Measurements from ENCODE around the gene POU2F1.

The POU2F1 gene

DNA sequence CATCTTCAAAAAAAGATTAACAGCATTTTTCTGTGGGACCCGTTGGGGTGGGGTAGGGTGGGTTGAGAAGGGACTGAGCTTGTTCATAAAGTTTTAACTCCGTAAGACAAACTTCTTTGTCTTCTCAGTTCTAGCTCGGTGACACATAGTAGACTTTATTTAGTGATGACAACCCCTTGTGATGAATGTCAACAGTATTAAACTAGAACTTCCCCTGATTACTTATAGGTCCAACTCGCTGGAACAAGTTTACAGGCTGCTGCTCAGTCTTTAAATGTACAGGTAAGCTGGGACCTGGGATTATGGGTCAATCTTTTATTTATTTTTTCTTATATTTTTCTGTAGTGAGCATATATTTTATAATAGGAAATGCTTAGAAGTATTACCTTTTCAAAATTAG lies 149.2 kb downstream of the POU2F1 start:
- 94% methylated on average over 4 of the region's 4 CpGs for WGBS
- H3K9ac ChIP-seq (ENCODE audit: low read depth, low read length) = no peak overlapping the region
- no peaks in the 10 kb centered on the region for H3K9me3 ChIP-seq (ENCODE audit: insufficient read depth, low read depth, low read length)
- H3K27ac ChIP-seq (ENCODE audit: low read depth, low read length) = no peak overlapping the region
- no peak overlapping the region for H3K4me3 ChIP-seq (ENCODE audit: low read length)
- no peaks in the 10 kb centered on the region for H3K27me3 ChIP-seq (ENCODE audit: insufficient read depth, low read length)
- H3K36me3 ChIP-seq (ENCODE audit: insufficient read depth, low read length) = peaks cover 37% of the 10 kb centered on the region
- H3K4me1 ChIP-seq (ENCODE audit: insufficient read depth, low read length) = peaks cover 31% of the 10 kb centered on the region

DNA sequence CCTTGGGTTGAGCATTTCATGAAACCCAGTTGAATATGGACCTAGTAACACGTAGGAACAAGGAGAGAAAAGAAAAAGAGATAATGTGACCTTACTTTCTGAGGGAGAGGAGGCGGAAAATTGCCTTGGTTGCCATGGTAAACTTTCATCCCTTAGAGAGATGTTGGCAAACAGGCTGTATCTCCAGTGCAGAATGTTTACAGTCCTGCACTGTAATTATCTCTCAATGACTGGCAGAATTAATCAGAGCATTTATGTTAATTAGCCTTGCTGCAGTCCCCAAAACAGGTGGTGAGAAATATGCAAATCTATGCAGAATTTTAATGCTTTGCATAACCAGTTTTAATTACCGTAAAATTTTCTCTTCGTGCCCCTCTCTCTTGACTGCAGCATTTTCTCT lies 150.3 kb downstream of the POU2F1 start:
- WGBS = 93% methylated on average over 4 of the region's 4 CpGs
- Histone ChIP-seq H3K27ac (ENCODE audit: low read depth, low read length) (no peak overlapping the region), H3K4me1 (ENCODE audit: insufficient read depth, low read length) (peaks cover 22% of the 10 kb centered on the region), H3K36me3 (ENCODE audit: insufficient read depth, low read length) (peaks cover 38% of the 10 kb centered on the region), H3K27me3 (ENCODE audit: insufficient read depth, low read length) (no peaks in the 10 kb centered on the region), H3K4me3 (ENCODE audit: low read length) (no peak overlapping the region), H3K9ac (ENCODE audit: low read depth, low read length) (no peak overlapping the region), H3K9me3 (ENCODE audit: insufficient read depth, low read depth, low read length) (no peaks in the 10 kb centered on the region)

DNA sequence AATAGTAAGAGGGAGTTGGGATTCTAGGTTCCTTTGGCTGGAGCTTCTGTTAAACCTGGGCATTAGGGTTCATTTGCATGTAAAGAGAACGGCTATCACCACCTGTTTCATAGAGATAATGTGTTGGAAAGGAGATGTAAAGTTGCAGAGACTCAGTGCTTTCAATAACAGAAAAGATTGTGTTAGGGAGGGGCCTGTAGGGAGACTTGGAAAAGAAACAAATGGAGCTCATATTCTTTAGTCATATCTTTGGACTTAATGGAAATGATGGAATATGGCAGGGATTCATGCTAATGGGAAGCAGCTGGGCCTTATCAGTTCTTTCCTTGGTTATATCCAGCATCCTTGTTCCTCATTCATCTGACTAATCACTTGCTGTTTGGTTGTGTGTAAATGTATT lies 152.7 kb downstream of the POU2F1 start:
- Histone ChIP-seq H3K4me3 (ENCODE audit: low read length) (no peak overlapping the region), H3K4me1 (ENCODE audit: insufficient read depth, low read length) (peaks cover 20% of the 10 kb centered on the region), H3K9me3 (ENCODE audit: insufficient read depth, low read depth, low read length) (no peaks in the 10 kb centered on the region), H3K27me3 (ENCODE audit: insufficient read depth, low read length) (no peaks in the 10 kb centered on the region), H3K9ac (ENCODE audit: low read depth, low read length) (no peak overlapping the region), H3K27ac (ENCODE audit: low read depth, low read length) (no peak overlapping the region), H3K36me3 (ENCODE audit: insufficient read depth, low read length) (peaks cover 42% of the 10 kb centered on the region)
- WGBS = 50% methylated on average over 1 of the region's 1 CpG

DNA sequence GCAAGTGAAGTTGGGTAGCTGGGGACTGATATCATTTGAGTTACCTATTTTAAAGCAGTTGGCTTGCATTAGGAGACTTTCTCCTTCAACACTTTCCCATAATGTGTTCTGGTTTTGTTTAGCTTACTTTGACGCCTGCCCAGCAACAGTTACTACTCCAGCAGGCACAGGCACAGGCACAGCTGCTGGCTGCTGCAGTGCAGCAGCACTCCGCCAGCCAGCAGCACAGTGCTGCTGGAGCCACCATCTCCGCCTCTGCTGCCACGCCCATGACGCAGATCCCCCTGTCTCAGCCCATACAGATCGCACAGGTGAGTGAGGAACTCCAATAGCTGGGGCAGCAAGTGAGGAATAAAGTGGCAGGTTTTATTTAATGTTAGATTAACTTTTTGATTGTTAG lies 153.3 kb downstream of the POU2F1 start:
- H3K4me3 ChIP-seq (ENCODE audit: low read length) = no peak overlapping the region
- 85% methylated on average over 6 of the region's 6 CpGs for WGBS
- peaks cover 42% of the 10 kb centered on the region for H3K36me3 ChIP-seq (ENCODE audit: insufficient read depth, low read length)
- H3K9ac ChIP-seq (ENCODE audit: low read depth, low read length) = no peak overlapping the region
- H3K4me1 ChIP-seq (ENCODE audit: insufficient read depth, low read length) = peaks cover 20% of the 10 kb centered on the region
- no peak overlapping the region for H3K27ac ChIP-seq (ENCODE audit: low read depth, low read length)
- H3K27me3 ChIP-seq (ENCODE audit: insufficient read depth, low read length) = no peaks in the 10 kb centered on the region
- H3K9me3 ChIP-seq (ENCODE audit: insufficient read depth, low read depth, low read length) = no peaks in the 10 kb centered on the region

DNA sequence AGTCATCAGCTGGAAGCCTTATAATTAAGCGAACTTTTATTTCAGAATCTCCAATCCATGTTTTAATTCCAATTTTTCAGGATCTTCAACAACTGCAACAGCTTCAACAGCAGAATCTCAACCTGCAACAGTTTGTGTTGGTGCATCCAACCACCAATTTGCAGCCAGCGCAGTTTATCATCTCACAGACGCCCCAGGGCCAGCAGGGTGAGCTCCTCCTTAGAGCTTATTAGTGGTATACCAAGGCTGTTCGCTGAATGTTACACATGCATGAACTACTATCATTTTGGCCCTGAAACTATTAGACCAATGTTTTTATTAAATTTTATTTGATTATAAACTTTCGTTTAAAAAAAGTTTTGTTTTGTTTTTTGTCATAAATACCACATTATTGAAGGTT lies 155.3 kb downstream of the POU2F1 start:
- Histone ChIP-seq H3K9me3 (ENCODE audit: insufficient read depth, low read depth, low read length) (no peaks in the 10 kb centered on the region), H3K36me3 (ENCODE audit: insufficient read depth, low read length) (peaks cover 51% of the 10 kb centered on the region), H3K27ac (ENCODE audit: low read depth, low read length) (no peak overlapping the region), H3K4me1 (ENCODE audit: insufficient read depth, low read length) (peaks cover 20% of the 10 kb centered on the region), H3K9ac (ENCODE audit: low read depth, low read length) (no peak overlapping the region), H3K27me3 (ENCODE audit: insufficient read depth, low read length) (no peaks in the 10 kb centered on the region), H3K4me3 (ENCODE audit: low read length) (no peak overlapping the region)
- WGBS = 97% methylated on average over 4 of the region's 5 CpGs

DNA sequence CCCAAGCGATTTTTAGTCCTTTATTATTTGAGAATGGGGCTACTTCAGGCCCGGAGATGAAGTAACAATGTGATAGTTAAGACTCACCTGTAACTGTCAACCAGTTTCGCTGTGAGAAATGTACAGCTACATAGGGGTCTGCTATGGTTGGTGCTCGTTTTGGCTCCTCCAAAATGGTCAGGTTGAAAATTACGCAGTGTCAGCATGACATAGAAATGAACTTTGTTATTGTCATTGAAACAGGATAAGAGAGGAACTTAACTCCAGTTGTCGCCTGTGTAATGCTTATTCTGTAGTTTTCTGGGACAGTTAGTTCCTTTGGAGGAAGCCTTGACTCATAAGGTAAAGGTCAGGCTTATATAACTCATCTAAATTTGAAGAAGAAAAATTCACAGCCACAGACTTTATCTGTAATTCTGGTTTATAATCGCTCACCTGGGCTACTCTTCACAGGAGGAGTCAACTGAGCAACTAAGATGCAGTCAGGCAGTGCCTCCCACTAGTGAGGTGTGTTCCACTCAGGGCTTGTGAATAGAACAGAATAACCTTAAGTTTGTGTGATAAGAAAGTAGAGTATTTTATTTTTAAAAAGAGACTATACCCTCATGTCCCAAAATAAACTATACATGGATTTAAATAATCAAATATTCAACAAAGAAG lies 166.7 kb downstream of the POU2F1 start:
- Histone ChIP-seq H3K9ac (ENCODE audit: low read depth, low read length) (no peak overlapping the region), H3K4me3 (ENCODE audit: low read length) (no peak overlapping the region), H3K9me3 (ENCODE audit: insufficient read depth, low read depth, low read length) (no peaks in the 10 kb centered on the region), H3K36me3 (ENCODE audit: insufficient read depth, low read length) (peaks cover 85% of the 10 kb centered on the region), H3K27me3 (ENCODE audit: insufficient read depth, low read length) (no peaks in the 10 kb centered on the region), H3K4me1 (ENCODE audit: insufficient read depth, low read length) (no peaks in the 10 kb centered on the region), H3K27ac (ENCODE audit: low read depth, low read length) (no peak overlapping the region)
- 96% methylated on average over 7 of the region's 7 CpGs for WGBS

DNA sequence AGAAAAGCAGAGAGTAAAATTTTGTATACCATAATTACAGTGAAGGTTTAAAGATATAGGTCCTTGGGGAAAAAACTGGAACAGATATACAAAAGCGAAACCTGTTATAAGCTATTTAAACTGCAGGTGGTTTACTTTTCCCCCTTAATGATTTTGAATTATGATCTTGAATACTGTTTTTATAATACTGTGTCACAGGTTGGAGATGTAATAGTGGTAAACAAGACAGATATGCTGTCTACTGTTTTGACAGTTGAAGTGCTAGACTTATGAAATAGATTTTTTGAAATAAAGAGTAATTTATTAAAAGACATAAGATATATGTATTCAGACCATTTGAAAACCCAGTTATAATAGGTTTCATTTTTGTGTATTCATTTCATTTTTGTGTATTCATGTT lies 168.3 kb downstream of the POU2F1 start:
- 100% methylated on average over 1 of the region's 1 CpG for WGBS
- H3K9ac ChIP-seq (ENCODE audit: low read depth, low read length) = no peak overlapping the region
- no peaks in the 10 kb centered on the region for H3K9me3 ChIP-seq (ENCODE audit: insufficient read depth, low read depth, low read length)
- no peaks in the 10 kb centered on the region for H3K4me1 ChIP-seq (ENCODE audit: insufficient read depth, low read length)
- H3K27ac ChIP-seq (ENCODE audit: low read depth, low read length) = no peak overlapping the region
- no peak overlapping the region for H3K4me3 ChIP-seq (ENCODE audit: low read length)
- no peaks in the 10 kb centered on the region for H3K27me3 ChIP-seq (ENCODE audit: insufficient read depth, low read length)
- peaks cover 78% of the 10 kb centered on the region for H3K36me3 ChIP-seq (ENCODE audit: insufficient read depth, low read length)

DNA sequence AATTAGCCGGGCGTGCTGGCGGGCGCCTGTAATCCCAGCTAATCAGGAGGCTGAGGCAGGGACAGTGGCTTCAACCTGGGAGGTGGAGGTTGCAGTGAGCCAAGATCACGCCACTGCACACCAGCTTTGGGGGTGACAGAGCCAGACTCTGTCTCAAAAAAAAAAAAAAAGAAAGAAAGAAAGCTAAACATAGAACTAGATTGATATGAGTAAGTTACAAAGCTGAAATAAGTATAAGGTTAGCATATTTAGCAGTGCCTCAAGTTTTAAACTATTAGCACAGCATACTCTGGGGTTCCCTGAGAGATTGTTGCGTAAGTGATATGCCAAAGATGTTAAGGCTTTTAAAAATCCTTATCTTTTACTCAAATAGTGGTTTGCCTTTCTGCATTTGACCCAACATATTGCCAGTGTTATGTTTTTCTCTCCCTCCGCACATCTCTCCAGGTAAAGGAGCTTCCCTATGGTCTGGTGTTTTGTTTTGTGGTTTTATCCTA lies 171.6 kb downstream of the POU2F1 start:
- no peaks in the 10 kb centered on the region for H3K27me3 ChIP-seq (ENCODE audit: insufficient read depth, low read length)
- H3K9me3 ChIP-seq (ENCODE audit: insufficient read depth, low read depth, low read length) = no peaks in the 10 kb centered on the region
- no peaks in the 10 kb centered on the region for H3K4me1 ChIP-seq (ENCODE audit: insufficient read depth, low read length)
- WGBS = 96% methylated on average over 7 of the region's 7 CpGs
- H3K9ac ChIP-seq (ENCODE audit: low read depth, low read length) = no peak overlapping the region
- no peak overlapping the region for H3K27ac ChIP-seq (ENCODE audit: low read depth, low read length)
- H3K36me3 ChIP-seq (ENCODE audit: insufficient read depth, low read length) = peaks cover 68% of the 10 kb centered on the region
- H3K4me3 ChIP-seq (ENCODE audit: low read length) = no peak overlapping the region

DNA sequence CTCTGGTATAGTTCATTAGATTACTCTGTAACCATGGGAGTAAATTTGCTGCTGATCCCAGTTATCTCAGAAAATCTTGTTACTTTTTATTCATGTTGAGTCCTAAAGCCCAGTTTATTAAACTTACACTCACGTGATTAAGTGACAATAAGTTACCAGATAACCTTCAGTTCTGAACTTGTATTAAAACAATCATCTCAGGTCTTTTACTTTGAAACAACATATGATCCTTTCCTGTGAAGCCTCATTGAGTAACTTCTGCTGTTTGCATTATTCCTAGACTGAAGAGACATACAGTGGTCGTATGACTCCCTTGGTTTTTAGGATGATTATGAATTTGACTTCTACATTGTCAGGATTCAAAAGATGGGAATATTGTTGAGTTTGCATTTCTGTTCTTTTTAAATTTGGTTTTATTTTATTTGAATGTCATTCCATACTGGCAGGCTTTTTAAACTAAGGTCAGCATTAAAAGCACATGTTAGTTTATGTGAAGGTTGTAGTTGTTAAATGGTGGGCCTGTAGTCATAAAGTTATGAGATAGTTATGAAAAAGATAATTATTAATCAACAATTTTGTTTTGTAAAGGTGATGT lies 179.8 kb downstream of the POU2F1 start:
- Histone ChIP-seq H3K9me3 (ENCODE audit: insufficient read depth, low read depth, low read length) (no peaks in the 10 kb centered on the region), H3K4me1 (ENCODE audit: insufficient read depth, low read length) (no peaks in the 10 kb centered on the region), H3K27ac (ENCODE audit: low read depth, low read length) (no peak overlapping the region), H3K9ac (ENCODE audit: low read depth, low read length) (no peak overlapping the region), H3K36me3 (ENCODE audit: insufficient read depth, low read length) (peaks cover 87% of the 10 kb centered on the region), H3K27me3 (ENCODE audit: insufficient read depth, low read length) (no peaks in the 10 kb centered on the region), H3K4me3 (ENCODE audit: low read length) (no peak overlapping the region)
- 91% methylated on average over 2 of the region's 2 CpGs for WGBS

DNA sequence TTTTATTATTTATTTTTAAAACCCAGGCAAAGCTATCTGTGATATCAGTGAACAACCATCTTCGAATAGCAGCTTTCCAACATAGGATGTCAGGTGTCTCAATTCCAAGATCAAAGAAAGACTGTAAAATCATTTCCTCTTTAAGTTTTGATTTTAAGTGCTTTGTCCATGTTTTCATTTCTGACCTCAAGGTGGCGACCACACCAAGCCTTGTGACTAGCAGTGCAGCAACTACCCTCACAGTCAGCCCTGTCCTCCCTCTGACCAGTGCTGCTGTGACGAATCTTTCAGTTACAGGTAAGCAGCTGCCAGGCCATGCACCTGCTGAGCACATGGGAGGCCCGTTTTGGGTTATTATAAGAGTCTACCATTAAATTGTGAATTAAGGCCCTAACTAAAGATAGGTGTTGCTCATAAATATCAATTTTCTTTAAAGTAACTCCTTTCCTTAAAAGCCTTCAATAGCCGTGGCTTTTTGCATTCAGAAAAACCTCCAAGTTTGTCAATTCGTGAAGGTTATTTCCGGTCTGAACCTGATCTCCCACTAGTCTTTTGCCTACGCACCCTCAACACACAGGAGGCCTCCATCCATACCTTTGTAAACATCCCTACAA lies 180.7 kb downstream of the POU2F1 start:
- WGBS = 71% methylated on average over 8 of the region's 8 CpGs
- Histone ChIP-seq H3K9me3 (ENCODE audit: insufficient read depth, low read depth, low read length) (no peaks in the 10 kb centered on the region), H3K27me3 (ENCODE audit: insufficient read depth, low read length) (no peaks in the 10 kb centered on the region), H3K4me3 (ENCODE audit: low read length) (no peak overlapping the region), H3K9ac (ENCODE audit: low read depth, low read length) (no peak overlapping the region), H3K27ac (ENCODE audit: low read depth, low read length) (no peak overlapping the region), H3K36me3 (ENCODE audit: insufficient read depth, low read length) (peaks cover 87% of the 10 kb centered on the region), H3K4me1 (ENCODE audit: insufficient read depth, low read length) (no peaks in the 10 kb centered on the region)

DNA sequence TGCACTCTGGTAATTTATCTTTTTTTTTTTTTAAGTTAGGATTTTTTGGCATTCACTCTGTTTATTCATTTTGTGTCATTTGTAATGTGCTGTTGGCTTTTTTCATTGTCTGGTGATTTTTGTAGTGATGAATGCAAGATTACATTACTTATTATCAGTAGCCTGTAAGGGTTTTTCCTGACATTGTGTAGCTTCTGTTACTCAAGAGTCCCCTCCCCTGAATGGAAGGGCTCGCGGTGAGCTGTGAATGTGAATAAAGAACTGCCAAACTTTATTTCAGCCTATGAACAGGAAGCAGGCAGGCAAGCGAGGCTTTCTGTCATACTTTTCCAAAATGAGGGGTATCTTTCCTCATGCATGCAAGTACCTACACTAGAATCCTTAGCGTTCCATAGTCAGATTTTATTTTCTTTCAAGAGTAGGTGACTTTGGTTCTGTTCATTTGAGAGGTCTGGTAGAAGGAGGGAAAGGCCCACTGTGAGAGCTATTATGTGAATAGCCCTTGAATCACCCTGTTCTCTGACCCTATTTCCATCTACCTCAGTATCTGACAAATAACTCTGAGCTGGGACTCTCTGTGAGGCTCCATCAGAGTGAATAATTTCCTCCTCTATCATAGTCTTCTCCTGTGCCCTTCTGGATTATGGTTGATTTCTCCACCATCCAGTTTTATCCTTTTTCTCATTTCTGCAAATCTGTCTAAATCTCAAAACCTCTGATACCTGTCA lies 183.6 kb downstream of the POU2F1 start:
- 73% methylated on average over 4 of the region's 4 CpGs for WGBS
- peaks cover 79% of the 10 kb centered on the region for H3K36me3 ChIP-seq (ENCODE audit: insufficient read depth, low read length)
- no peaks in the 10 kb centered on the region for H3K9me3 ChIP-seq (ENCODE audit: insufficient read depth, low read depth, low read length)
- H3K4me1 ChIP-seq (ENCODE audit: insufficient read depth, low read length) = no peaks in the 10 kb centered on the region
- no peak overlapping the region for H3K27ac ChIP-seq (ENCODE audit: low read depth, low read length)
- H3K9ac ChIP-seq (ENCODE audit: low read depth, low read length) = no peak overlapping the region
- H3K27me3 ChIP-seq (ENCODE audit: insufficient read depth, low read length) = no peaks in the 10 kb centered on the region
- no peak overlapping the region for H3K4me3 ChIP-seq (ENCODE audit: low read length)

Data from HUES64 (cell line).